Measurements from ENCODE around the gene C21orf58. TPM values are rescaled to one million over a fixed set of nuclear protein-coding genes. Genes with fewer than 3 reads are reported as not detected.

Gene C21orf58
- total RNA-seq, 2 donors from 2014 or later = 19.6 to 37.4 TPM

DNA sequence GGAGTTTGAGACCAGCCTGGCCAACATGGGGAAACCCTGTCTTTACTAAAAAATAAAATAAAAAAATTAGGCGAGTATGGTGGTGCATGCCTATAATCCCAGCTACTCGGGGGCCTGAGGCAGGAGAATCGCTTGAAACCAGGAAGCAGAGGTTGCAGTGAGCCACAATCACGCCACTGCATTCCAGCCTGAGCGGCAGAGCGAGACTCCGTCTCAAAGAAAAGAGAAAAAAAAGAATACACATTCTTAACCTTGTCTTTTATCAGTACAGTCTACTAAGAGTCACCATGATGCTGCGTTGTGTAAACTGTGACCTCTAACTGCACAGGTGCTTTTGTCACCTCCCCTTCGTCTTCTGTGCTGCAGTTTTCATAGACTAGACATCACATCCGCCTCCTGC is 37.5 kb upstream of the C21orf58 start:
- no peaks in the 10 kb centered on the region for H3K4me1 Mint-ChIP-seq
- Histone ChIP-seq H3K4me1 (ENCODE audit: control insufficient read depth, insufficient read depth, low read length) (no peaks in the 10 kb centered on the region), H3K36me3 (ENCODE audit: control insufficient read depth, insufficient read depth, low read length) (peaks cover 76% of the 10 kb centered on the region), H3K4me3 (ENCODE audit: low read length) (no peak overlapping the region), H3K27ac (ENCODE audit: low read depth, low read length) (no peak overlapping the region), H3K9ac (ENCODE audit: extremely low read depth, low read length, poor library complexity, severe bottlenecking) (no peak overlapping the region), H3K9me3 (ENCODE audit: control insufficient read depth, low read length) (no peaks in the 10 kb centered on the region), H3K27me3 (ENCODE audit: control insufficient read depth, insufficient read depth, low read length, poor library complexity, severe bottlenecking) (no peaks in the 10 kb centered on the region)
- no peaks in the 10 kb centered on the region for H3K9me3 Mint-ChIP-seq
- H3K27me3 Mint-ChIP-seq (ENCODE audit: insufficient read depth) = no peaks in the 10 kb centered on the region
- no peak for DNase-seq
- TF ChIP-seq, protein P1, sequence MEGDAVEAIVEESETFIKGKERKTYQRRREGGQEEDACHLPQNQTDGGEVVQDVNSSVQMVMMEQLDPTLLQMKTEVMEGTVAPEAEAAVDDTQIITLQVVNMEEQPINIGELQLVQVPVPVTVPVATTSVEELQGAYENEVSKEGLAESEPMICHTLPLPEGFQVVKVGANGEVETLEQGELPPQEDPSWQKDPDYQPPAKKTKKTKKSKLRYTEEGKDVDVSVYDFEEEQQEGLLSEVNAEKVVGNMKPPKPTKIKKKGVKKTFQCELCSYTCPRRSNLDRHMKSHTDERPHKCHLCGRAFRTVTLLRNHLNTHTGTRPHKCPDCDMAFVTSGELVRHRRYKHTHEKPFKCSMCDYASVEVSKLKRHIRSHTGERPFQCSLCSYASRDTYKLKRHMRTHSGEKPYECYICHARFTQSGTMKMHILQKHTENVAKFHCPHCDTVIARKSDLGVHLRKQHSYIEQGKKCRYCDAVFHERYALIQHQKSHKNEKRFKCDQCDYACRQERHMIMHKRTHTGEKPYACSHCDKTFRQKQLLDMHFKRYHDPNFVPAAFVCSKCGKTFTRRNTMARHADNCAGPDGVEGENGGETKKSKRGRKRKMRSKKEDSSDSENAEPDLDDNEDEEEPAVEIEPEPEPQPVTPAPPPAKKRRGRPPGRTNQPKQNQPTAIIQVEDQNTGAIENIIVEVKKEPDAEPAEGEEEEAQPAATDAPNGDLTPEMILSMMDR (conservative IDR thresholded peaks at IDR 0.05) = no peak
- peaks cover 64% of the 10 kb centered on the region for H3K36me3 Mint-ChIP-seq (ENCODE audit: low read depth)
- H3K27ac Mint-ChIP-seq = no peak overlapping the region
- H3K4me3 Mint-ChIP-seq = no peak overlapping the region
- WGBS, 2 experiments (ENCODE audit: insufficient coverage in 1 of 2, insufficient read length in 1 of 2) = 85 to 87% methylated on average over 9 to 10 of the region's 10 CpGs

DNA sequence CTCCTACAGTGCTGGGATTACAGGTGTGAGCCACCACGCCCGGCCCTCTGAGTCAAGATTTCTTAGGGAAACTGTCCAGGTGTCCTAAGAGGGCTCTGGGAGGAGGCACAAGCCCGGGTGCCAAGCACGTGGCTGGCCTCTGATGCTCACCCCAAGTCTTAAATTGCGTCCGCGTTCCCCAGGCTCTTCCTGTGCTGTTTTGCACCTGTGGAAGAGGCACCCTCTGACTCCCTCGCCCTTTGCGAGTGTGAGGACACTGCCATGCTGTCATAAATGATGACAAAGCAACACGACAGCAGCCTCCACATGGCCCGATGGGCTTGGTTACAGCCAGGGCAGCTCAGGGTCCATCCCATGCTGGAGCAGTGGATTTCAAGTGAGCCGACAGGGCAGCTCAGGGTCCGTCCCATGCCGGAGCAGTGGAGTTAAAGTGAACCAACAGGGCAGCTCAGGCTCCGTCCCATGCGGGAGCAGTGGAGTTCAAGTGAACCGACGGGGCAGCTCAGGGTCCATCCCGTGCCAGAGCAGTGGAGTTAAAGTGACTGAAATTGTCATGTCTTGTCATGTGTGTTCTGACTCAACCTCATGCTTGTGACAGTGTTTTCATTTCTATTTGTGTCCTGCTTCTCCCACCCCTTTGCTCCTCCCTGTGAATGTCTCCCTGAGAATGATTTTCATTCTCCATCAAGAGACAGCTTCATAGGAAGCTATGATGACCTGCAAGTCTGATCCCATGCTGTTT is 34.2 kb upstream of the C21orf58 start:
- Histone ChIP-seq H3K36me3 (ENCODE audit: control insufficient read depth, insufficient read depth, low read length) (peaks cover 54% of the 10 kb centered on the region), H3K4me3 (ENCODE audit: low read length) (no peak overlapping the region), H3K27ac (ENCODE audit: low read depth, low read length) (no peak overlapping the region), H3K9me3 (ENCODE audit: control insufficient read depth, low read length) (no peaks in the 10 kb centered on the region), H3K9ac (ENCODE audit: extremely low read depth, low read length, poor library complexity, severe bottlenecking) (no peak overlapping the region), H3K27me3 (ENCODE audit: control insufficient read depth, insufficient read depth, low read length, poor library complexity, severe bottlenecking) (no peaks in the 10 kb centered on the region), H3K4me1 (ENCODE audit: control insufficient read depth, insufficient read depth, low read length) (no peaks in the 10 kb centered on the region)
- Mint-ChIP-seq H3K27me3 (ENCODE audit: insufficient read depth) (no peaks in the 10 kb centered on the region), H3K9me3 (no peaks in the 10 kb centered on the region), H3K36me3 (ENCODE audit: low read depth) (peaks cover 65% of the 10 kb centered on the region), H3K4me3 (no peak overlapping the region), H3K27ac (no peak overlapping the region), H3K4me1 (no peaks in the 10 kb centered on the region)
- no peak for DNase-seq
- WGBS, 2 experiments (ENCODE audit: insufficient coverage in 1 of 2, insufficient read length in 1 of 2) = 94 to 97% methylated on average over 18 to 19 of the region's 19 CpGs
- TF ChIP-seq, protein P1 (conservative IDR thresholded peaks at IDR 0.05) = no peak

DNA sequence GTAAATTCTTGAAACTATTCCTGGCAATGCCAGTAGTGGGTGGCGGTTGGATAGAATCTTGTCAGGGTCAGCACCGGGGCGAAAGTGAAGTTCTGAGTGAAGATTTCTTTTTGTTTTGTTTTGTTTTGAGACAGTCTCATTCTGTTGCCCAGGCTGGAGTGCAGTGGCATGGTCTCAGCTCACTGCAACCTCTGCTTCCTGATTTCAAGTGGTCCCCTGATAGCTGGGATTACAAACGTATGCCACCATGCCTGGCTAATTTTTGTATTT is 33.6 kb upstream of the C21orf58 start:
- Mint-ChIP-seq H3K27me3 (ENCODE audit: insufficient read depth) (no peaks in the 10 kb centered on the region), H3K27ac (no peak overlapping the region), H3K4me3 (no peak overlapping the region), H3K36me3 (ENCODE audit: low read depth) (peaks cover 64% of the 10 kb centered on the region), H3K4me1 (no peaks in the 10 kb centered on the region), H3K9me3 (no peaks in the 10 kb centered on the region)
- Histone ChIP-seq H3K4me1 (ENCODE audit: control insufficient read depth, insufficient read depth, low read length) (no peaks in the 10 kb centered on the region), H3K9me3 (ENCODE audit: control insufficient read depth, low read length) (no peaks in the 10 kb centered on the region), H3K27ac (ENCODE audit: low read depth, low read length) (no peak overlapping the region), H3K4me3 (ENCODE audit: low read length) (no peak overlapping the region), H3K27me3 (ENCODE audit: control insufficient read depth, insufficient read depth, low read length, poor library complexity, severe bottlenecking) (no peaks in the 10 kb centered on the region), H3K36me3 (ENCODE audit: control insufficient read depth, insufficient read depth, low read length) (peaks cover 58% of the 10 kb centered on the region), H3K9ac (ENCODE audit: extremely low read depth, low read length, poor library complexity, severe bottlenecking) (no peak overlapping the region)
- DNase-seq = no peak
- TF ChIP-seq, protein P1 (conservative IDR thresholded peaks at IDR 0.05) = no peak
- 90 to 100% methylated on average over 4 of the region's 4 CpGs for WGBS, 2 experiments (ENCODE audit: insufficient coverage in 1 of 2, insufficient read length in 1 of 2)

Measured in endodermal cell (in vitro differentiated cells).